GM12875 (cell line): ENCODE measurements around the gene CDC25A.
A peak's percentile ranks its signal among the peaks of the same experiment; 100 is the strongest.

Source experiments
- H3K4me3 ChIP-seq: one replicate; pipeline ENCODE4 v1.5.1; 2011; ENCODE audit warnings: low read depth, low read length, control low read depth
- CTCF ChIP-seq: IDR thresholded peaks from 2 replicates; pipeline ENCODE4 v1.5.1; 2011; ENCODE audit warnings: low read depth, mild to moderate bottlenecking, control low read depth, inconsistent platforms, low read length, moderate library complexity, borderline replicate concordance; ENCODE audit not compliant: insufficient read depth

CDC25A gene

GRCh38 chr3:48196611-48197010, 8.4 kb upstream of the CDC25A start:
- TF ChIP-seq CTCF = no peak
- no peak overlapping the region for H3K4me3 ChIP-seq

GRCh38 chr3:48194446-48195071, 6.3 kb upstream of the CDC25A start:
- no peak overlapping the region for H3K4me3 ChIP-seq
- TF ChIP-seq CTCF = peak; percentile 82

- no peak for TF ChIP-seq CTCF
- H3K4me3 ChIP-seq = no peak overlapping the region
These were observed 2.7 kb upstream of the CDC25A start for GRCh38 chr3:48190911-48191310.

GRCh38 chr3:48189321-48189720, 1.1 kb upstream of the CDC25A start:
- no peak for TF ChIP-seq CTCF
- H3K4me3 ChIP-seq = no peak overlapping the region

- TF ChIP-seq CTCF = no peak
- H3K4me3 ChIP-seq = peak overlapping the region; percentile 92
These were observed 495 bp downstream of the CDC25A start for GRCh38 chr3:48187579-48188265.

GRCh38 chr3:48187301-48187578, 977 bp downstream of the CDC25A start:
- no peak for TF ChIP-seq CTCF
- peak overlapping the region; percentile 92 for H3K4me3 ChIP-seq

GRCh38 chr3:48186631-48187300, 1.5 kb downstream of the CDC25A start:
- no peak for TF ChIP-seq CTCF
- H3K4me3 ChIP-seq = peak overlapping the region; percentile 92
